ENCODE data around the gene CALML6. TPM values are rescaled to one million over a fixed set of nuclear protein-coding genes. Genes with fewer than 3 reads are reported as not detected.
"Not testable (repeated sequence)": the region's sequence is repeated elsewhere in the genome, so short reads cannot be mapped to it uniquely, and the experiment has no call there.

Gene CALML6
- total and polyA plus RNA-seq, 5 donors: 0.18 to 0.36 (median 0.24) TPM; not detected in 2

GRCh38 chr1:1926886-1927660 lies 12.0 kb downstream of the CALML6 start:
- DNase-seq: peak in 2 of 3 donors; percentile 31 to 56
- no peak overlapping the region for H3K27ac ChIP-seq (ENCODE audit: low read length)

GRCh38 chr1:1927751-1928150 lies 12.7 kb downstream of the CALML6 start:
- intact Hi-C loops (cut with DNase I): no loop called here
- no peak overlapping the region for H3K4me3 ChIP-seq (ENCODE audit: low read length)
- no peaks in the 10 kb centered on the region for H3K27me3 ChIP-seq (ENCODE audit: control insufficient read depth, insufficient read depth)
- no peak overlapping the region for H3K27ac ChIP-seq (ENCODE audit: low read length)
- no peaks in the 10 kb centered on the region for H3K9me3 ChIP-seq (ENCODE audit: control insufficient read depth, low read length)
- DNase-seq: peak in 2 of 3 donors; percentile 27 to 61
- WGBS: 74% methylated on average over 25 of the region's 25 CpGs
- no peaks in the 10 kb centered on the region for H3K4me1 ChIP-seq (ENCODE audit: control insufficient read depth, insufficient read depth, low read length)
- peak in 1 of 2 donors; percentile 15 for ATAC-seq

More at GRCh38 chr1:1926886-1927660, 12.0 kb downstream of the CALML6 start:
- ATAC-seq: no peak
- intact Hi-C loops (cut with DNase I): no loop called here
- Histone ChIP-seq H3K4me3 (ENCODE audit: low read length) (no peak overlapping the region), H3K4me1 (ENCODE audit: control insufficient read depth, insufficient read depth, low read length) (no peaks in the 10 kb centered on the region), H3K9me3 (ENCODE audit: control insufficient read depth, low read length) (no peaks in the 10 kb centered on the region), H3K27me3 (ENCODE audit: control insufficient read depth, insufficient read depth) (no peaks in the 10 kb centered on the region)
- WGBS: 79% methylated on average over 21 of the region's 21 CpGs

- intact Hi-C loops (cut with DNase I): no loop called here
- ATAC-seq: peak in 1 of 2 donors; percentile 10
- H3K27ac ChIP-seq (ENCODE audit: low read length): no peak overlapping the region
- peak in 2 of 3 donors; percentile 35 to 44 for DNase-seq
- WGBS: 63% methylated on average over 33 of the region's 34 CpGs
- H3K27me3 ChIP-seq (ENCODE audit: control insufficient read depth, insufficient read depth): no peaks in the 10 kb centered on the region
- H3K9me3 ChIP-seq (ENCODE audit: control insufficient read depth, low read length): no peaks in the 10 kb centered on the region
- no peak overlapping the region for H3K4me3 ChIP-seq (ENCODE audit: low read length)
- H3K4me1 ChIP-seq (ENCODE audit: control insufficient read depth, insufficient read depth, low read length): no peaks in the 10 kb centered on the region
Observed at GRCh38 chr1:1928231-1929101, 13.4 kb downstream of the CALML6 start.

- Histone ChIP-seq H3K9me3 (ENCODE audit: control insufficient read depth, low read length) (no peaks in the 10 kb centered on the region), H3K27me3 (ENCODE audit: control insufficient read depth, insufficient read depth) (no peaks in the 10 kb centered on the region), H3K4me3 (ENCODE audit: low read length) (no peak overlapping the region), H3K4me1 (ENCODE audit: control insufficient read depth, insufficient read depth, low read length) (no peaks in the 10 kb centered on the region), H3K27ac (ENCODE audit: low read length) (no peak overlapping the region)
- intact Hi-C loops (cut with DNase I): no loop called here
- 64% methylated on average over 10 of the region's 10 CpGs for WGBS
- ATAC-seq (no peak), DNase-seq (peak; percentile 2 to 42 (median 27))
Observed at GRCh38 chr1:1929102-1929638, 14.1 kb downstream of the CALML6 start.

- Histone ChIP-seq H3K27me3 (ENCODE audit: control insufficient read depth, insufficient read depth) (no peaks in the 10 kb centered on the region), H3K4me3 (ENCODE audit: low read length) (no peak overlapping the region), H3K9me3 (ENCODE audit: control insufficient read depth, low read length) (no peaks in the 10 kb centered on the region), H3K27ac (ENCODE audit: low read length) (no peak overlapping the region), H3K4me1 (ENCODE audit: control insufficient read depth, insufficient read depth, low read length) (no peaks in the 10 kb centered on the region)
- intact Hi-C loops (cut with DNase I): no loop called here
- DNase-seq (peak; percentile 10 to 46 (median 35)), ATAC-seq (no peak)
- WGBS: 85% methylated on average over 38 of the region's 38 CpGs
Observed at GRCh38 chr1:1929639-1930545, 14.8 kb downstream of the CALML6 start.

GRCh38 chr1:1934848-1935247 lies 19.8 kb downstream of the CALML6 start:
- H3K27me3 ChIP-seq (ENCODE audit: control insufficient read depth, insufficient read depth); DNase-seq; H3K4me3 ChIP-seq (ENCODE audit: low read length); intact Hi-C loops (cut with DNase I); H3K27ac ChIP-seq (ENCODE audit: low read length); H3K9me3 ChIP-seq (ENCODE audit: control insufficient read depth, low read length); H3K4me1 ChIP-seq (ENCODE audit: control insufficient read depth, insufficient read depth, low read length); ATAC-seq: not testable (repeated sequence)
- 82% methylated on average over 4 of the region's 21 CpGs for WGBS

- Histone ChIP-seq H3K9me3 (ENCODE audit: control insufficient read depth, low read length) (no peaks in the 10 kb centered on the region), H3K4me3 (ENCODE audit: low read length) (no peak overlapping the region), H3K27ac (ENCODE audit: low read length) (no peak overlapping the region), H3K4me1 (ENCODE audit: control insufficient read depth, insufficient read depth, low read length) (no peaks in the 10 kb centered on the region), H3K27me3 (ENCODE audit: control insufficient read depth, insufficient read depth) (no peaks in the 10 kb centered on the region)
- intact Hi-C loops (cut with DNase I): no loop called here
- ATAC-seq (no peak), DNase-seq (peak in 1 of 3 donors; percentile 16)
- WGBS: 74% methylated on average over 15 of the region's 15 CpGs
Observed at GRCh38 chr1:1937061-1937460, 22.0 kb downstream of the CALML6 start.

- ATAC-seq (no peak), DNase-seq (peak in 1 of 3 donors; percentile 27)
- no peak overlapping the region for H3K27ac ChIP-seq (ENCODE audit: low read length)
- intact Hi-C loops (cut with DNase I): no loop called here
- no peak overlapping the region for H3K4me3 ChIP-seq (ENCODE audit: low read length)
- 63% methylated on average over 16 of the region's 16 CpGs for WGBS
- H3K9me3 ChIP-seq (ENCODE audit: control insufficient read depth, low read length): no peaks in the 10 kb centered on the region
- no peaks in the 10 kb centered on the region for H3K27me3 ChIP-seq (ENCODE audit: control insufficient read depth, insufficient read depth)
- H3K4me1 ChIP-seq (ENCODE audit: control insufficient read depth, insufficient read depth, low read length): no peaks in the 10 kb centered on the region
Observed at GRCh38 chr1:1937549-1938275, 22.7 kb downstream of the CALML6 start.

GRCh38 chr1:1938276-1938573 lies 23.2 kb downstream of the CALML6 start:
- Histone ChIP-seq H3K4me3 (ENCODE audit: low read length) (no peak overlapping the region), H3K4me1 (ENCODE audit: control insufficient read depth, insufficient read depth, low read length) (no peaks in the 10 kb centered on the region), H3K27me3 (ENCODE audit: control insufficient read depth, insufficient read depth) (no peaks in the 10 kb centered on the region), H3K27ac (ENCODE audit: low read length) (no peak overlapping the region), H3K9me3 (ENCODE audit: control insufficient read depth, low read length) (no peaks in the 10 kb centered on the region)
- intact Hi-C loops (cut with DNase I): no loop called here
- 75% methylated on average over 6 of the region's 6 CpGs for WGBS
- DNase-seq (no peak), ATAC-seq (no peak)
